ENCODE results near the gene PRAME.
"Not testable (repeated sequence)": the region's sequence is repeated elsewhere in the genome, so short reads cannot be mapped to it uniquely, and the experiment has no call there.

PRAME gene, protein sequence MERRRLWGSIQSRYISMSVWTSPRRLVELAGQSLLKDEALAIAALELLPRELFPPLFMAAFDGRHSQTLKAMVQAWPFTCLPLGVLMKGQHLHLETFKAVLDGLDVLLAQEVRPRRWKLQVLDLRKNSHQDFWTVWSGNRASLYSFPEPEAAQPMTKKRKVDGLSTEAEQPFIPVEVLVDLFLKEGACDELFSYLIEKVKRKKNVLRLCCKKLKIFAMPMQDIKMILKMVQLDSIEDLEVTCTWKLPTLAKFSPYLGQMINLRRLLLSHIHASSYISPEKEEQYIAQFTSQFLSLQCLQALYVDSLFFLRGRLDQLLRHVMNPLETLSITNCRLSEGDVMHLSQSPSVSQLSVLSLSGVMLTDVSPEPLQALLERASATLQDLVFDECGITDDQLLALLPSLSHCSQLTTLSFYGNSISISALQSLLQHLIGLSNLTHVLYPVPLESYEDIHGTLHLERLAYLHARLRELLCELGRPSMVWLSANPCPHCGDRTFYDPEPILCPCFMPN

GRCh38 chr22:22558972-22559603 is at the start of gene PRAME:
Gene PRAME (minus strand): TSS chr22:22559265. CDS start chr22:22556832, 2,433 bp downstream.
- peak; percentile 80 for DNase-seq

GRCh38 chr22:22608022-22608421 is 49.0 kb upstream of the PRAME start:
- DNase-seq = not testable (repeated sequence)

DNA sequence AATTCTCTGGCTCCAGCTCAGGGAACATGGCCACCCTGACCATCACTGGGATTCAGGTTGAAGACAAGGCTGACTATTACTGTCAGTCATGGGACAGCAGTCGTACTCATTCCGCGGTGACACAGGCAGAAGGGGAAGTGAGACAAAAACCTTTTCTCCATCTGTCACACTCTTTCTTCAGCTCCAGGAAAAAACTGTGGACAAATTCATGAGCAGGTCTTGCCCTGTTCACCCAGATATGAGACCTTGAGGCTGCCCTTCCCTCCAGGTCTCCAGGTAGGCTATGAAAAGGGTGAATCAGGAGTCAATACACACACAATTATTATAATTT is 46.0 kb upstream of the PRAME start:
- DNase-seq = peak; percentile 41

GRCh38 chr22:22604326-22605073 is 45.4 kb upstream of the PRAME start:
- DNase-seq = no peak

GRCh38 chr22:22603470-22603947 is 44.4 kb upstream of the PRAME start:
- no peak for DNase-seq

DNA sequence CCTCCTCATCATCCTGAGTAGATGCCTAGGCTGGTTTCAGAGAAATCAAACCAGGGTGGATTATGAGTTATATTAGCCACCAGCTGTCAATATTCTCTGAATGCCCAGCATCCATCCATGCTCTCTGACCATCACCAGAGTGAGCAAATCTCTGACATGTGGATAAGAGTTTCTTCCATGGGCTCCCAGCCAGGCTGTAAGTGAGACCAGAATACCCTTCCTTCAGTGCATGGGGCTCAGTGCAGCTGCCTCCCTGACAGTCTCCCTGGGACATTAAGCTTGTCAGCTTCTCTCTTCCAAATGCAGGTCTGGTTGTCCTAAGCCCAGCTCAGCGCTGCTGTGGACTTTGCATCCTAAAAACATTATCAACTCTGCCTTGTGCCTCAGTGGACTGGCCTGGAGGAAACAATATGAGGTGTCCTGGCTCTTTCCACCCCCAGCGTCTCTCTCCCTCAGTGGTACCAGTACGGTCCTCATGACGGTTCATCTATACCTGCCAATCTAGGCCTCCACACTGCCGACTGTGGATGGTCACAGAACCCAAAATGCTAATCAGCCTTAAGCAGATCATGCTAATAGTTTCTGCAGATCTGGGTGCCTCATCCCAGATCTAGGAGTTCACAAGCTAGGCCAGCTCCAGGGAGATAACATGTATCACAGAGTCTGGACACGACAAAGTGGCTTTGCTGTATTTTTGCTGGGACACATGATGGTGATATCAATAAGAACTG is 41.6 kb upstream of the PRAME start:
- no peak for DNase-seq

- DNase-seq = no peak
Observed at GRCh38 chr22:22599248-22599647, 40.2 kb upstream of the PRAME start.

- DNase-seq = peak; percentile 15
Observed at GRCh38 chr22:22598144-22598543, 39.1 kb upstream of the PRAME start.

- no peak for DNase-seq
Observed at GRCh38 chr22:22595001-22595835, 36.2 kb upstream of the PRAME start.

GRCh38 chr22:22593964-22594656 is 35.0 kb upstream of the PRAME start:
- DNase-seq = peak; percentile 50

- no peak for DNase-seq
Observed at GRCh38 chr22:22593250-22593649, 34.2 kb upstream of the PRAME start.

- DNase-seq = no peak
Observed at GRCh38 chr22:22591348-22592299, 32.6 kb upstream of the PRAME start.

- DNase-seq = no peak
Observed at GRCh38 chr22:22590136-22590891, 31.2 kb upstream of the PRAME start.

- DNase-seq = no peak
Observed at GRCh38 chr22:22588485-22589164, 29.6 kb upstream of the PRAME start.

GRCh38 chr22:22587577-22588188 is 28.6 kb upstream of the PRAME start:
- no peak for DNase-seq

- DNase-seq = no peak
Observed at GRCh38 chr22:22584722-22585121, 25.7 kb upstream of the PRAME start.

DNA sequence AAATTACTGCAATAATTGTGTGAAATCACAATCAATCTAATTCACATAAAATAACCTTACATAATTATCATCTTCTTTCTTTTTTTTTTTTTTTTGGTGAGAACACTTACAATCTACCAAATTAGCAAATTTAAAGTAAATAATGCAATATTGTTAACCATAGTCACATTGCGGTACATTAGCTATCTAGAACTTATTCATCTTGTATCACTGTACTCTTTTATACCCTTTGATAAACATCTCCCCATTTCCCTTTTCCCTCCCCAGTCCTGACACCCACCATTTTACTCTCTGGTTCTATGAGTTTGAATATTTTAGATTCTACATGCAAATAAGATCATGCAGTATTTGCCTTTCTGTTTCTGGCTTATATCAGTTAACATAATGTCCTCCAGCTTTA is 24.0 kb upstream of the PRAME start:
- no peak for DNase-seq

- not testable (repeated sequence) for DNase-seq
Observed at GRCh38 chr22:22581524-22581923, 22.5 kb upstream of the PRAME start.
